Stimulated activated CD4-positive, alpha-beta T cell treated with anti-CD3 and anti-CD28 coated beads, Interleukin-15, amount 100 ng/mL, for 1 hour (primary cell): ENCODE data around the gene CASP9.

Source experiments
- DNase-seq, 2 donors: peaks; one replicate each; pipeline ENCODE4 v3.0.0-alpha.2; 2020; ENCODE audit warnings: low read depth in 1 of 2, low spot score in 1 of 2

The CASP9 gene

DNA sequence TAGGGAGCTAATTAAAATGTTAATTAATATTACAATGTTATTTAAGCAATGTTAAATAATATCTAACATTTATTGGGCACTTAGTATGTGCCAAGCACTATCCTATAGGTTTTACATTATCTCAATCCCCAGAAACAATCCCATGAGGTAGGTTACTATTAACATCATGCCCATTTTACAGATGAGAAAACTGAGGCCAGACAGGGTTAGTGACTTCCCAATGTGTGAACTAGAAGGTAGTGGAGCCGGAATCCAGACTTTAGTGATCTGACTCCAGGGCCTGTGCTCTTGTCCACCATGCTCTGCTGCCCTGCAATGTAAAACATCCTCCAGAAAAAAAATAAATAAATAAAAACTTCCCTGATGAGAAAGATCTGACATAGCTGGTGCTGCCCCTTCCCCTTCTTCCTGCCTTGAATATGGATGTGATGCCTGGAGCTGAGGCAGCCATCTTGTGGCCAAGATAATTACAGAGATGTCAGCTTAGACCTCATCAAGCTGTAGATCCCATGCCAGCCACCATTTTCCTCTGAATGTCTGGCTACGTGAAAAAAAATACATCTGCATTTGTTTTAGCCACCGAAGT lies 75.0 kb downstream of the CASP9 start:
- DNase-seq = no peak

DNA sequence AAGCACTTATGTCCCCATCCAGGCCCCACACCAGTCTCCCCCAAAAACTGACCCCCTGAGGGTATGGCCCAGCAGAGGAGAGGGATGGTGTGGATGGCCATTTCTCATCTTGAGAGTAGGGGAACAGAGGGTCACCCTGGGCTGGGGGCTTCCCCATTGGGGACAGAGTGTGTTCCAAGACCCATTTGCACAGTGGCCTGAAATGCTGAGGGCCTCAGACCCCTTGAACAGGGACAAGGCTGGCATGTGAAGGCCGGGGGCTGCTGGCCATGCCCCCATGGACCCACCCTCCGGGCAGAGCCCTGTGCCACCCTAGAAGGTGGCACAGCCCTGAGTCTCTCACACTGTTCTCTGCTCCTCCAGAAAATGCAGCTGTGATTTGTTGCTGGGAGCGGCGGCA lies 77.8 kb downstream of the CASP9 start:
- no peak for DNase-seq

GRCh38 chr1:15445390-15446122 lies 78.5 kb downstream of the CASP9 start:
- no peak for DNase-seq

GRCh38 chr1:15444468-15445389 lies 79.3 kb downstream of the CASP9 start:
- no peak for DNase-seq

DNA sequence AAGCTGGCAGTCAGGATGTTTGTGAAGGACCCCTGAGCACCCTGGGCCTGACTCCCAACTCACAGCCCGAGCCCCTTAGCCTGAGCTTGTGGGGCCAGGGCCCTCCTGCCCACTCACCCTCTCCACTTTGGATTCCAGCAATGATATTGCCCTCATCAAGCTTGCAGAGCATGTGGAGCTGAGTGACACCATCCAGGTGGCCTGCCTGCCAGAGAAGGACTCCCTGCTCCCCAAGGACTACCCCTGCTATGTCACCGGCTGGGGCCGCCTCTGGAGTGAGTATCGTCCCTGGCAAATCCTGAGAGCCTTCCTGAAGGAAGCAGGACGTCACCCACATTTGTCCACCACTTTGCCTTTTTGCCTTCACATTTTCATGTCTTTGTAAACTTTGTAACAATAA lies 80.7 kb downstream of the CASP9 start:
- no peak for DNase-seq

- no peak for DNase-seq
Measured at GRCh38 chr1:15442759-15443158, 81.3 kb downstream of the CASP9 start.

GRCh38 chr1:15442119-15442518 lies 81.9 kb downstream of the CASP9 start:
- DNase-seq = no peak
